K562 (cell line): ENCODE data around the gene HBB.

Experiments
- ARNT ChIP-seq, 2 experiments: fragments of 450-650 bp; IDR thresholded peaks; 2 replicates each; pipeline ENCODE4 v1.6.1; 2016; ENCODE audit warnings: mild to moderate bottlenecking in 1 of 2
- CTCF ChIP-seq, 3 experiments: IDR thresholded peaks in 2 of 3; conservative IDR thresholded peaks in 1 of 3; 2 replicates each; pipeline ENCODE4 v1.5.1; 2011 to 2012; ENCODE audit warnings: low read length in 3 of 3, mild to moderate bottlenecking in 3 of 3, control low read depth in 2 of 3, improper control_type of control experiment in 1 of 3, inconsistent platforms in 1 of 3, low read depth in 1 of 3, mixed read lengths in 1 of 3, moderate library complexity in 1 of 3; ENCODE audit not compliant: insufficient read depth in 2 of 3
- FOS ChIP-seq: IDR thresholded peaks from 3 replicates; pipeline ENCODE4 v1.6.1; 2011; ENCODE audit not compliant: insufficient read length; ENCODE audit errors: extremely low read depth
- PHTF2 ChIP-seq: fragments of 250-450 bp; sonication (Bioruptor Pico); IDR thresholded peaks from 2 replicates; pipeline ENCODE4 v1.5.0; 2021; ENCODE audit warnings: mild to moderate bottlenecking
- RAD21 ChIP-seq, 2 experiments: fragments of 250-450 bp in 1 of 2; fragments of 450-650 bp in 1 of 2; sonication (Bioruptor Pico) in 1 of 2; formaldehyde crosslinking in 1 of 2; IDR thresholded peaks in 1 of 2; conservative IDR thresholded peaks in 1 of 2; 2 replicates each; pipeline versions ENCODE4 v1.4.0 to v1.8.0; 2020 to 2022; ENCODE audit warnings: mild to moderate bottlenecking in 2 of 2, moderate library complexity in 1 of 2
- TARDBP ChIP-seq: fragments of 450-650 bp; IDR thresholded peaks from 2 replicates; pipeline ENCODE4 v1.6.1; 2016
- ZBTB40 ChIP-seq, 2 experiments: fragments of 450-650 bp in 1 of 2; sonication (generic) in 1 of 2; formaldehyde crosslinking in 1 of 2; IDR thresholded peaks; 2 replicates each; pipeline versions ENCODE4 v1.7.1 to v1.9.0; 2016 to 2022; ENCODE audit warnings: inconsistent platforms in 1 of 2, mild to moderate bottlenecking in 1 of 2, missing genetic modification reagents in 1 of 2

- TF ChIP-seq TARDBP (no peak), PHTF2 (no peak), RAD21 (CRISPR knock-in tag; conservative IDR thresholded peaks at IDR 0.05 in 1 of 2, IDR thresholded peaks at IDR 0.05 in 1 of 2) (no peak), CTCF (IDR thresholded peaks at IDR 0.05 in 2 of 3, conservative IDR thresholded peaks at IDR 0.05 in 1 of 3; ENCODE audit: insufficient read depth in 2 of 3, low read depth in 1 of 3, low read length in 3 of 3) (no peak), ZBTB40 (IDR thresholded peaks at IDR 0.05) (no peak), ZBTB40 (CRISPR knock-in tag; IDR thresholded peaks at IDR 0.05) (no peak), ARNT (IDR thresholded peaks at IDR 0.05) (no peak), FOS (no peak)
These were observed 15.3 kb upstream of the HBB start for GRCh38 chr11:5242208-5242607.
